EH (cell line): ENCODE data around the gene DIAPH2.

Source experiments
- DNase-seq: peaks from one replicate; pipeline ENCODE4 v3.0.0-alpha.2; 2015; ENCODE audit warnings: low read depth

DIAPH2 gene

DNA sequence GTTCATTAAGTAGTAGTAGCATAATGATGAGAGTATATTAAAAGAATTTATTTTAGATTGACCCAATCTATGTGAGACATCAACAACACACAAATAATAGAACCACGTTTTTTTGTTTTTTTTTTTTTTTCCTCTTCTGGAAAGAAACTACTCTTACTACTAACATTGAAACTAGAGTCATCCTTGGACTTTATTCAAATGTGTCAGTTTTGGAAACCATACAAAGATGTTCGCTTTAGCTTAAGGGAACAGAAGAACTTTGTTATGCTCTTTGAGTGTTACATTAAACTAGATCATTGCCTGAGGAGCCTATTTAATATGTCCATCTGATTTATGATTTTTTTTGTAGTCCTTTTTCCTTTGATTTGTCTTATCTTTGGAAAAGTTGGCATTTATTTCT lies 365.8 kb downstream of the DIAPH2 start:
- DNase-seq = no peak

DNA sequence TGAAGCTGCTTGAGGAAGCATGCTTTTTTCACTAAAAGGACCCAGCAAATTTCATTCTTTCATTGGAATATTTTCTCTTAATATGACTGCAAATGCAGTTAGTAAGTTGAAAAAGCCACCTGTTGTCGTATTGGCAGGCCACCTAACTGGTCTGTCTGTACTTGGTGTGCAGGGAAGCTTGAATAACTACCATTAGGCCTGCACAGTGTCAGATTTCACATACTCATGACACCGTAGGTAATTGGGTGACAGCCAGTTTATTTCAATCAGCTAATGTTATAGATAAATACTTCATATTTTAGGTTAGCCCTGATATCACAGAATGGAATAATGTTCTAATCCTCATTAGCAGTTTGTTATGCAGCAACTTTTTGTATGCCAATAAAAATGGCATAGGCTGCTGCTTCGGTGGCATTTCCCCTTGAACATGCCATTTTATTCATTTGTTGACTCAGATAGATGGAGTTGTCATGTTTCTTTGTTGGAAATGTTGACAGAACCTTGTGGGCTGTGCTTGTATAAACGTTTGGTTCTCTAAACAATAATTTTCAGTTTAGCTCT lies 372.8 kb downstream of the DIAPH2 start:
- no peak for DNase-seq

DNA sequence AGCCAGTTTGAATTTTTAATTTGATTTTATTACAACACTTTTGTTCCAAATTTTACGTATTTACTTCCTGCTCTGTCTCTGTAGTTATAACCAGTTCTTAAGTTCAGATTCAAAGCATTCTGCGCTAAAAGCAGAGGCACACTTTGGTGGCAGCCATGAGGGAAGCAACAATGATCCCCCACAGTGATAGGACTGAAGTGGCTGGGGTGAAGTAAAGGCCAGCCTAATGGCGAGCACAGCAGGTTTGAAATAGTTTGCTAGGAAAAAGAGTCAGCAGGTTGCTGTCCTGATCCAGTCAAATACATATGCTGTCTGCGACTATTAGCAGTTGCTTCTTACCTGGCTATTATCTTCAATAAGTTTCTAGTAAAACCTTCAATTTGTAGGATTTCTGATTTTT lies 375.4 kb downstream of the DIAPH2 start:
- DNase-seq = no peak

DNA sequence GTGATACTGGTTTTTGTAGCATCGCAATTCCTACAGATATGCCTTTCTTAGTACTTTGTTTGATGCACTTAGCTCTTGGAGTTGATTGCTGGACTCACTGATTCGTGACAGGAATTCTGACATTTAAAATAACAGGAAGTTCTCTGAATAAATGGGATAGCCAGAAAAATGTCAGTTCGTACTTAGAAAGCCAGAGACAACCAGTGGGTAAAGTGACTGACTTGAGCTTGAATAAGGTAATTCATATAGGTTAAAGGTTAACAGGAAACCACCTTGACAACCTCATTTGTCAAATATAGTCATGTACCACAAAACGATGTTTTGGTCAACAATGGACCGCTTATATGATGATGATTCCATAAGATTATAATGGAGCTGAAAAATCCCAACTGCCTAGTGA lies 380.4 kb downstream of the DIAPH2 start:
- no peak for DNase-seq

DNA sequence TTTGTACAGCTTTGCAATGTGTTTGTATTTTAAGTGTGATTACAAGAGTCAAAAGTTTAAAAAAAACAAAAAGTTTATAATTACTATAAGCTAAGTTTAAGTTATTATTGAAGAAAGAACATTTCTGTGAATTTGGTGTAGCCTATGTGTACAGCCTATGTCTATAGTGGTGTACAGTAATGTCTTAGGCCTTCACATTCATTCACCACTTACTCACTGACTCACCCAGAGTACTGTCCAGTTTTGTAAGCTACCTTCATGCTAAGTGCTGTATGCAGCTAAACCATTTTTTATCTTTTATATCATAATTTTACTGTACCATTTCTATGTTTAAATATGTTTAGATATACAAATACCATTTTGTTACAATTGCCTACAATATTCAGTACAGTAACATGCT lies 381.3 kb downstream of the DIAPH2 start:
- peak; percentile 14 for DNase-seq

DNA sequence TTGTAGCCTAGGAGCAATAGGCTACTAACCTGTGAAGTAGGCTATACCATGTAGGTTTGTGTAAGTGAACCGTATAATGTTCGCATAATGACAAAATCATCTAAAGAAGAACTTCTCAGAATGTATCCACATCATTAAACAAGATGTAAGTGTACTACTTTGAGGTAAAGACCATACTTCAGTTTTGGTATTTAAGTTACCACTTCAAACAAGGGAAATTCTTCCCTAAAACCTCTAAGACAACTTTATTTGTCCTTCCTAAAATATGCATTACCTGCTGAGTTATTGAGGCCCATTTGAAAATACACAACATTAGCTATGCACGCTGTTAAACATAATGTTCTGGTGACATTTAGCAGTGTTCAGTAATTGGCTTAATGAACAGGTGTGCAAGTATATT lies 381.7 kb downstream of the DIAPH2 start:
- no peak for DNase-seq

DNA sequence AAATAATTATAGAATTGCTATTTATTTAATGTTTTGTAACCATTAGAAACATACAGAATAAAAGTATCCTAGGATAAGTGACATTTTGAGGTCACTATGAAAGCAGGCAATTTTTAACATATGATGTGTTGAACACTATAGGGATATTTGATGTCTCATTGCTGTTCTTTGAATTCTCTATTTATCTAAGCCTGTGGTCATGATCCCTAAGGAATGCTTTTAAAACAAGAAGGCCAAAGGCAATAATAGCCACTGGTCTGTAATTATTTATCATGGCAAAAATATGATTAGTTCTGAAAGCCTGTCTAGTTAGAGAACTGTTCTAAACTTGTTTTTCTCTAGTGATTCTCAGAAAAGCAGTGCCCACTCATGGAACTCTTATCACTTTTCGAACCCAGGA lies 385.7 kb downstream of the DIAPH2 start:
- DNase-seq = peak; percentile 34

DNA sequence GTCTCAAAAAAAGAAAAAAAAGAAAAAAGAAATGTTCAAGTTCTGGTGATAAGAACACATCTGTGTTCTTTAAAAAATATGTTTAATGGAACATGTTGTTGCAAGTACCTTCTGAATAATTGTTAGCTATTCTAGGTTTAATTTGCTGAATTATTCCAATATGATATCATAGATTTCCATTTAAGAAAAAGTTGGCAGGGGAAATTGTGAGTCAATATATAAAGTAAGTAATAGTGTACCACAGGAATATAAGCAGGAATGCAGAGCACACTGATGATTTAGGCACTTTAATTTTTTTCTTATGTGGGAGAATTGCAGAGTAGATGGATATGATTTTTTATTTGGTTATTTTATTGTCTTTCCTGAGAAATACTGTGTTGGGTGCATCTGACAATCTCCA lies 389.8 kb downstream of the DIAPH2 start:
- DNase-seq = peak; percentile 49

DNA sequence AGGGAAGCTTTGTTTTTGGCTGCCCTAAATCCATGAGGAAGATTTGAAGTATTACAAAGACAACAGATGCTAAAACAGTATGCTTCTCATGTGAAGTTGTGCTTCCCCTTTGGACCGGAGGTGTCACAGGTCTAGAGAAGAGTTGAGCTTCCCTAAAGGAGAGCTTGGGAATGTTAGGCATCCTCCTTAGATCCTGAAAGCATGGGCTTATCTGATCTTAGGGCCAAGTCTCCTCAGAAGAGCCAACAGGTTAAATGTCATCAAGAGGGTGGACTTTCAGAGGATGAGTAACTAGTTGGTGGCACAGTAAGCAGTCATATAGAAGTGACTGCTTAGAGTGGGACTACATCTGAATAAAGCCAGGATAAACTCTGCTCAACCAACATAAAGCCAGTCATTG lies 404.5 kb downstream of the DIAPH2 start:
- DNase-seq = no peak

DNA sequence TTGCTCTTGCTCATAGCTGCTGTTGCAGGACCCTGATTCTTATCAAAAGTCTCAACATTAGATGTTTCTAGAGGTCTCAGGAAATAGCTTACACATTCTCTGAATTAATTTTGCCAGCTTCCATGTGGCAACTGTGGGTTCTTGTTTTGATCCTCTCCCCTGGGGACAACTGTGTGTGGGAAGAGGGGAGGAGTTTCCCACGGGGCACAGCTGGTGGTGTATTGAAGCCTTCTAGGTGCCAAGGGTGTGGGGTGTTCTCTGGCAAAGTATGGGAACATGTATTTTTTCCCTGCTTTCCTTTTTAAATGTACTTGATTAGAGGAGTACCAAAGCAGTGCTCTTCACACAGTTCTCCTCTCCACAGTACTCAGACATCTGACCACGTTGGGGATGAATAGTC lies 411.7 kb downstream of the DIAPH2 start:
- DNase-seq = no peak

DNA sequence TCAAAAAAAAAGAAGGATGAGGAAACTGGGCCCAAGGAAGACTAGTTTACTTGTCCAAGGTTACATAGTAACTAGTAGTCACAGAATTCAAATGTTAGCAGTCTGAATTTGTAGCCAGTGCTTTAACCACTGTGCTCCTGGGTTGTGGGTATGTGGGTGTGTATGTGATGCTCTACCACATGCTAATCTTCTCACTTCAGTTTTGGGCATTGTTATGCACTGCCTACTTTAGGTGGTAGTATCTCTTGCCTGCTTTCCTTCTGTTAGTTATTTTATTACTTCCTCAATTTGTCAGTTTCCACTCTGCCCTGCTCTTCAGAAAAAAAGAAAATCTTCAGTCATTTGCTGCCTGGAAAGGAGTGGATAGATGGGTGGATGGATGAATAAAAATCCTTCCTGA lies 418.3 kb downstream of the DIAPH2 start:
- no peak for DNase-seq

DNA sequence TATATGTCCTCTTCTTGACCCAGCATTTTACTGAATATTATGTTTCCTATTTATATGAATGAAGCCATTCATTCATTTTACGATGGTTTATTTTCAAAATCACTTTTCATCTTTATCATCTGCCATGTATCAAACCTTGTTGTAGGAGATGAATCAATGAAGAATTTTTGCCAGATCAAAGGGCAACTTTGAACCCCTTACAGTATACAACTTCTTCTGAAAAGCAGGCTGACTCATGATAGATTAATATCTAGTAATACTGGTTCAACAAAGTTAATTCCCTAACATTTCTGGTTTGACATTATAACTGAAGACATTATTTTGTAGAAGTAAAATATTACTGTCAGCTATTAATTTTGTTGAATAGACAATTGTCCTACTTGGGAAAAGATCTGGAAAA lies 425.1 kb downstream of the DIAPH2 start:
- no peak for DNase-seq

DNA sequence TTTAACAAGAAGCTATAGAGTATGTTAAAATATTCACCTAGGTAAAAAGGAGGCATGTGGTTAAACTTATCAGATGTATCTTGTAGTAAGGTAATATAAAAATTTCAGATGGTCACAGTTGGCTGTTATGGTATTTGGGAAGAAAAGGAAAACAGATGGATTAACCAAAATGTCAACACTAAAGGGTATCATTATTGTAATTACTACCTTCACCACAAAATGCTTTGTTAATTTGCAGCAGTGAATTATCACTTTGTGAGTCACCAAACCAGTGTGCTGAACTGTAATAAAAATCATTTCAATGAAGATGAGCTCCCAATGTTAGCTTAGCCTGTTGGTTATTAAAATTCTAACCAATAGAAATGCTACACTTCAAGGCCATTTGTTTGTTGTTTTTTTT lies 432.9 kb downstream of the DIAPH2 start:
- no peak for DNase-seq

DNA sequence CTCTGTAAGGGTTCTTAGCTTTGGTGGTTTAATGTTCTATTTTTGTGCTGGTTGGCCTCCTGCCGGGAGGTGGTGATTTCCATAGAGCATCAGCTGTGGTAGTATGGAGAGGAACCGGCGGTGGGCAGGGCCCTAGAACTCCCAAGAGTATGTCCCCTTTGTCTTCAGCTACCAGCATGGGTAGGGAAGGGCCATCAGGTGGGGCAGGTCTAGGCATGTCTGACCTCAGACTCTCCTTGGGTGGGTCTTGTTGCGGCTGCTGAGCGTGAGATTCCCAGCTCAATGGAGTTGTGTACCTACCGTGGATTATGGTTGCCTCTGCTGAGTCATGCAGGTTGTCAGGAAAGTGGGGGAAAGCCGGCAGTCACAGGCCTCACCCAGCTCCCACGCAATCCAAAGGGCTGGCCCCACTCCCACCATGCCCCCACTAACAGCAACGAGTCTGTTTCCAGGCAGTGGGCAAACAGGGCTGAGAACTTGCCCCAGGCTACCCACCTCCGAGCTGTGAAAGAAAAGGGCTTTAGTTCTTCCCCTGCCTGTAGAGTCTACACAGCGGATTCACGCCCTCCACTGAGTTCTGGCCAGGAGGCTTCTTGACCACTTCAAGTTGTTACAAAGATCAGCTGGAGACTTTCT lies 434.9 kb downstream of the DIAPH2 start:
- DNase-seq = no peak

DNA sequence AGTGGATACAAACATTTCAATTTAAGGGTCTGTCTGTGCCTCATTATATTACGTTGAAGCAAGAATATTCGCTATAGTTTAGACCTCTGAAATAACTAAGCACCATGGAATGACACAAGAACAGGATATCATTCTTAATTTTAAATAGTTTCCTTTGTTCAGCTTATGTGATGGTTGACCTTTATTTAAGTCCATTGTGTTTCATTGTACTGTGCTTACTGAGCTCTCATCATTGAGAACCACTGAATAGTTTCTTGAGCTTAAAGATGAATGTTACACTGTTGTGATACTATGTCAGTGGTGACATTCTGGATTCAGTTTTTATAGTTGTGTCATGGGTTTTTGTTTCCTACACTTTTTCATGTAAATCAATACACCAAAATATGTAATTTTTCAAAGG lies 438.4 kb downstream of the DIAPH2 start:
- DNase-seq = no peak

DNA sequence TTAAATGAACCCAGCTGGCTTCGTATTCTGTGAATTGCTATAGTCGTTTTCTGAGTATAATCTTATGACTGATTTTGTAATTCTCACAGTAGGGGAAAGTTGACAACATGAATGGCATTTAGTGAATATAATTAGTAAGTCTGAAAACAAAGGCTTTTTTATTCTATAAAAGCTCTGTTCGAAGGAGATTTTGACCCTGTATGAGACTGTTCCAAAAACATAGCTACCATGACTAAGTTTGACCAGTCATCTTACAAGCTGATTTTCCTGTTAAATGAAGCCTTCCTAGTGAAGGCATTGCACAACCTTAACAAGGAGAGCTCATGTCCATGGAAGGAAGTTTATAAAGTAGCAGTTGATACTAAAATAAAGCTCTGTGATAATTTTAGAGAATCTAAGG lies 441.4 kb downstream of the DIAPH2 start:
- DNase-seq = peak; percentile 29

DNA sequence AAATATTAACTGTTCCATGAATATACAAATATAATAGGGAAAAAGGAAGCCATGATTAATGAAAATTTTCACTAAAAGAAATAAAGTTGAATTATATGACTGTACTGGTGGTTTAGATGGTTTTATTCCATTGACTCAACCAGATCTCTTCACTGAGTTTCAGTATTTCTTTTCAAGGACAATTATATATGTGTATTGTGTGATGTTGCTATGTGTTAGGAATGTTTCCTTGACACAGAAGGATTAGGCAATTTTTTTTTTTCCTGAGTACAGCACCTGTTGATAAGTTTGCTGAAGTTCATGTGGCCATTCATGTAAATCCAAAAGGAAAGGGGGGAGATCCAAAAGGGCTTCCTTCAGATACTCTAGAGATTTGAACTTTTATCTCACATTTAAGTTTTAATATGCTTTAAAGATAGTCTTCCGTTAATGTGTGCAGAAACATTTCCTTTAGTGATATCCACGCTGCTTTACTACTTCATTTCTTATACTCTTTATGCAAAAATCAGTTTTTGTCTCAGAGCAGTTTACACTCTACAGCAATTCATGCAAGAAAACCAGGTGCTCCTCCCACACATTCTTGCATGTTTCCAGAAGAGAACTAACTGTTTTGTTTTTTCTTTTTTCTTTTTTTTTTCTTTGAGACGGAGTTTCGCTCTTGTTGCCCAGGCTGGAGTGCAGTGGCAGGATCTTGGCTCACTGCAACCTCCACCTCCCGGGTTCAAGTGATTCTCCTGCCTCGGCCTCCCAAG lies 448.2 kb downstream of the DIAPH2 start:
- no peak for DNase-seq

DNA sequence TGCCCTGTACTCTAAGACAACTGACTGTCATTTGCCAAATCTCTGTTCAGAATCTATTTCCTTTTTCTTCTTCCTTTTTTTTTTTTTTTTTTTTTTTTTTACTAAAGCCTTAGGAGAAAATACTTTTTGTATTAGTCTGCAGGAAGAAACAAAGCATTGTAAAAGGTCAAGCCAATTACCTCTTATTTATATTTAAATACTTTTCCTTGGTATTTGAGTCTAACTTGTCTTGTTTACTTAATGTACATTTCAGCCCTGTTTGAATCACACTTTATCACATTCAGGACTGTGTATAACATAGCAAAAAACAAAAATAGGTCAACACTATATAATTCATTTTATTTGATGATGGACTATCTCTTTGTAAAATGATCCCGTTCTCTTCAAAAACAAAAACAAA lies 461.3 kb downstream of the DIAPH2 start:
- DNase-seq = peak; percentile 23

DNA sequence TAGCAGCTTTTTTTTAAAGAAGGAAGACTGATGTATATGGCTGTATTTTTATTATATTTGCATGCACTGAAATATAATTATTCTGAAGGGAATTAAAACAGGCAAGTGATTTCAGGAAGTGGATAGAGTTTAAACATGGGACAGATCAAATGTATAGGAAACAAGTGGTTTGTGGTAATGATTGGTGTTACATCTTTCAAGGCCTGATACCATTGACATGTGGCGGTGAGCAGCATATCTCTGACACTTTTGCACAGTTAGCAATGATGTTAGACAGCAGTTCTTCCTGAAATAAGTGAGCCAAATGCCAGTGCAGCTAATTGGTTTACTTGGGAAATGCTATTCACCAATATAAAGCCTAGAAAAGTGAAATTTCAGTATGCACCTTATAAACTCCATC lies 471.2 kb downstream of the DIAPH2 start:
- no peak for DNase-seq

DNA sequence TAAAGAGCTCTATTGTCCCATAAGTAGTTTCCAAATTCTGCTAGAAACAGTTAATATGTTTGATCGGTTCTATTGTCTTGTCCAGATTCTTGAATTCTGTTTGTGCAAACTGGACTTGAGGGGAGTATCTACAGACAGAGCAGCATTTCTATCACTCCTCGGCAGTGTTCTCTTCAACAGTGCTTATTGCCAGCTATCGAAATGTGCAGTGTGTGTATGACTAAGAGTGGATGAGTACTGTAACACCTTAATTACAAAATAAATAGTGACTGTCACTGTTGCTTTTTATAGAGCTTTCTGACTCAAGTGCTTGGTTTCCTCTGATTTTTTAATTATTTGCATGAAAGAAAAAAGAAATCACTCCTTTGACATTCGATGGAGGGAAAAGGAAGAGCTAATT lies 473.6 kb downstream of the DIAPH2 start:
- no peak for DNase-seq

DNA sequence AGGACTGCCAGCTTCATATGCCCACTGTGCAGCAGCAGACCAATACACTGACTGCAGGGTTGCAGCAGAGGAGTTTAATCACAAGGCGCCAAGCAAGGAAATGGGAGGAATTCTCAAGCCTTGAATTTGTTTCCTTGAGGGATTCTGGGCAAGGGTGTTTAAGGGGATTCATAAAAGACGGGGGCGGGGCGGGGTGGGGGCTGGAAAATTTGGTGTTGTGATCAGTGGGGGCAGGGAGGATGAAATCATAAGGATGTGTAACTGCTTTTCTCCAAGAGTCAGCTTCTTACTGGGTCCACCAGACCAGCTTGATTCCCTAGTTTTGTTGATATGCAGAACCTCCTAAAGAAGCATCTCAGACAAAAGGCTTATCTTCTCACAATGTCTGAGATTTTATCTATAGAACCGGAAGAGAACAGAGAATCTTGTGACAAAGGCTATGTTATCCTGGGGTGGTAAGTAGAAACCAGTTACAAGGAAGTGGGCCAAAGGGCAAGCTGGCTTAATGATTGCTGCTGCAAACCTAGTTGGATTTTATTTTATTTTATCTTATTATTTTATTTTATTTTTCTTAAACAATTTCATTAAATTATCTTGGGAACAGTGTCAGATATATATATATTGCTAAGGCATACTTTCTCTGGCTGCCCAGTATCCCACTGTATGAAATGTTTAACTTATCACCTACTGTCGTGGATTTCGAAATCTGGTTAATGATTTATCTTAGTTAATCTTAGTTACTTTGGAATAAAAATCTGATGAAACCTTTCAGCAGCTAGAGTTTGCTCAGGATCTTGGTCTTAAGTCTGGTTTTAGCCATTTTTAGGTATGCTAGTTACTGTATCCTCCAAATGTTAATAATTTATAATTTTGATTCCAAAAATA lies 475.5 kb downstream of the DIAPH2 start:
- no peak for DNase-seq

DNA sequence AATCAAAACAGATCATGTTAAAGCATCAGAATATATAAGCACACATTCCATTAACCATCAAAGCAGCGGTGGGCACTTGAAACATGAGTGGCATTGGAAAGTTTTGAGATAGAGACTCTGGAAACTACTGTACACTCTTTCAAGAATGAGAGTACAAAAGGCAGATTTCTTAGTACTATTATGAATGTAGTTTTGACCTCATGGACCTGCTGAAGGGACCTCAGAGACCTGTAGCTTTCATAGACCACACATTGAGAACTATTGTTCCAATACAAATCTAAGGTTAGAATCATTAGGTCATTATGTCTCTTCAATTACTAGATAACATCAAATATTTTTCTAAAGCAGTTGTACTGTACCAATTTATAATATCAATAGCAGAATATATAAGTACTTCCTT lies 482.7 kb downstream of the DIAPH2 start:
- DNase-seq = no peak

DNA sequence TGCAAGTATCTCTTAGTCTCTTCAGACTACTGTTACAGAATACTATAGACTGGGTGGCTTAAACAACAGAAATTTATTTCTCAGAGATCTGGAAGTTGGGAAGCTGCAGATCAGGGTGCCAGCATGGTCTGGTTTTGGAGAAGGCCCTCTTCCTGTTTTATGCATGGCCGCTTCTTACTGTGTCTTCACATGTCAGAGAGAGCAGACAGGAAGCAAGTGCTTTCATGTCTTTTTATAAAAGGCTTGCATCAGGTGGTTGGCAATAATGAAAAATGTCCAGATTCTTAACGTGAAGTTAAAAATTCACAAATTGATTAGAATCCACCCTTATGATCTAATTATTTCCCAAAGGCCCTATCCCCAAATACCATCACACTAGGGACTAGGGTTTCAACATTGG lies 484.0 kb downstream of the DIAPH2 start:
- DNase-seq = no peak
